Measurements from ENCODE around the gene MAML2. TPM values are rescaled to one million over a fixed set of nuclear protein-coding genes. Genes with fewer than 3 reads are reported as not detected.

MAML2 gene
- total and polyA plus RNA-seq, 2 of the 8 experiments (the other 6 are each of a cell fraction or from before 2014, with no cell fraction given), result 3.8 to 6.6 TPM

- TF ChIP-seq SRF (IDR thresholded peaks at IDR 0.05; ENCODE audit: low read depth, low read length), result no peak
- TF ChIP-seq SIX5 (IDR thresholded peaks at IDR 0.05; ENCODE audit: low read depth, low read length), result no peak
- no peak for TF ChIP-seq ATF2 (IDR thresholded peaks at IDR 0.05; ENCODE audit: low read length)
- no peak for TF ChIP-seq SIN3A (conservative IDR thresholded peaks at IDR 0.05 in 1 of 2, IDR thresholded peaks at IDR 0.05 in 1 of 2; ENCODE audit: low read depth in 1 of 2, low read length in 2 of 2)
Observed at GRCh38 chr11:96147186-96147585, 195.8 kb downstream of the MAML2 start (continued).
